IMR-90 (cell line): Measurements from ENCODE around the gene IL17REL. TPM values are rescaled to one million over a fixed set of nuclear protein-coding genes. Genes with fewer than 3 reads are reported as not detected.

Experiments used
- ATAC-seq: fragments of 200-7000 bp; cut with Tn5 transposase; 2 replicates; pipeline ENCODE4 v1.9.1; 2020; ENCODE audit warnings: low read depth, mild to moderate bottlenecking, moderate library complexity
- BruUV-seq: library from RNA; stranded (reverse); fragments of 400-500 nt; replicated peaks from 2 replicates; lab custom pipeline; 2021; lab: Mats Ljungman, UMichigan
- CTCF ChIA-PET: fragments of 300-600 bp; formaldehyde crosslinking; extraction: SDS; loops from one replicate; lab custom pipeline; 2021; ENCODE audit warnings: antibody characterized with exemption; lab: Yijun Ruan, JAX
- POLR2A ChIA-PET: fragments of 300-600 bp; sonication (Branson Sonifier 250); formaldehyde crosslinking; loops from one replicate; lab custom pipeline; 2022; ENCODE audit warnings: antibody characterized with exemption; ENCODE audit not compliant: unreplicated experiment; lab: Charles Lee
- DNase-seq: peaks from one replicate; pipeline ENCODE4 v3.0.0; 2013
- H2AFZ ChIP-seq: replicated peaks from 2 replicates; pipeline ENCODE3; 2013; ENCODE audit warnings: low read length, mild to moderate bottlenecking; ENCODE audit not compliant: poor library complexity
- H2AK5ac ChIP-seq: 2 replicates; pipeline ENCODE4 v1.6.1; 2013; ENCODE audit warnings: low read depth, low read length, inconsistent platforms
- H2AK9ac ChIP-seq: replicated peaks from 2 replicates; pipeline ENCODE3; 2013; ENCODE audit warnings: mild to moderate bottlenecking, low read depth, low read length, moderate library complexity; ENCODE audit not compliant: poor library complexity
- H2BK120ac ChIP-seq: 2 replicates; pipeline ENCODE4 v1.6.1; 2013; ENCODE audit warnings: low read depth, low read length, inconsistent platforms
- H2BK15ac ChIP-seq: 3 replicates; pipeline ENCODE4 v1.6.1; 2013; ENCODE audit warnings: low read depth, low read length, inconsistent platforms
- H2BK20ac ChIP-seq: 2 replicates; pipeline ENCODE4 v1.6.1; 2013; ENCODE audit warnings: low read depth, mild to moderate bottlenecking, inconsistent platforms, low read length, moderate library complexity
- H2BK5ac ChIP-seq: 2 replicates; pipeline ENCODE4 v1.6.1; 2013; ENCODE audit warnings: mild to moderate bottlenecking, low read depth, low read length, inconsistent platforms; ENCODE audit not compliant: poor library complexity, severe bottlenecking
- H3K14ac ChIP-seq: replicated peaks from 2 replicates; pipeline ENCODE4 v1.6.1; 2013; ENCODE audit warnings: low read depth, low read length, inconsistent platforms
- H3K18ac ChIP-seq: 2 replicates; pipeline ENCODE4 v1.6.1; 2013; ENCODE audit warnings: low read depth, low read length, control low read depth
- H3K23ac ChIP-seq: 2 replicates; pipeline ENCODE4 v1.6.1; 2013; ENCODE audit warnings: low read depth, low read length, inconsistent platforms
- H3K27ac ChIP-seq: 2 replicates; pipeline ENCODE4 v1.5.1; 2013; ENCODE audit warnings: mild to moderate bottlenecking, control low read depth, low read length; ENCODE audit not compliant: insufficient read depth
- H3K27me3 ChIP-seq: 2 replicates; pipeline ENCODE4 v1.6.1; 2013; ENCODE audit warnings: low read length; ENCODE audit not compliant: control insufficient read depth, insufficient read depth
- H3K36me3 ChIP-seq: 2 replicates; pipeline ENCODE4 v1.6.1; 2013; ENCODE audit warnings: low read length, mixed read lengths; ENCODE audit not compliant: control insufficient read depth, insufficient read depth
- H3K4ac ChIP-seq: 2 replicates; pipeline ENCODE4 v1.6.1; 2013; ENCODE audit warnings: low read depth, low read length, inconsistent platforms
- H3K4me1 ChIP-seq: 2 replicates; pipeline ENCODE4 v1.6.1; 2013; ENCODE audit warnings: low read length, mixed read lengths; ENCODE audit not compliant: control insufficient read depth, insufficient read depth
- H3K4me2 ChIP-seq: 2 replicates; pipeline ENCODE4 v1.6.1; 2013; ENCODE audit warnings: low read depth, mild to moderate bottlenecking, control low read depth, low read length, moderate library complexity
- H3K4me3 ChIP-seq: 2 replicates; pipeline ENCODE4 v1.5.1; 2013; ENCODE audit warnings: low read depth, mild to moderate bottlenecking, control low read depth, low read length, moderate library complexity; ENCODE audit not compliant: insufficient read depth
- H3K56ac ChIP-seq: 2 replicates; pipeline ENCODE4 v1.6.1; 2013; ENCODE audit warnings: low read length, inconsistent platforms; ENCODE audit not compliant: insufficient read depth; ENCODE audit errors: extremely low read depth
- H3K79me1 ChIP-seq, 2 experiments: 2 replicates each; pipeline ENCODE4 v1.6.1; 2013; ENCODE audit warnings: low read length in 2 of 2, inconsistent platforms in 1 of 2, low read depth in 1 of 2
- H3K9ac ChIP-seq: 2 replicates; pipeline ENCODE4 v1.6.1; 2013; ENCODE audit warnings: low read depth, low read length, control low read depth
- H3K9me1 ChIP-seq: 2 replicates; pipeline ENCODE4 v1.6.1; 2013; ENCODE audit warnings: low read length, inconsistent platforms; ENCODE audit not compliant: insufficient read depth
- H3K9me3 ChIP-seq: 2 replicates; pipeline ENCODE4 v1.6.1; 2013; ENCODE audit warnings: low read length; ENCODE audit not compliant: control insufficient read depth, insufficient read depth
- H4K20me1 ChIP-seq: 2 replicates; pipeline ENCODE4 v1.6.1; 2013; ENCODE audit warnings: low read length, inconsistent platforms; ENCODE audit not compliant: insufficient read depth
- H4K5ac ChIP-seq: 2 replicates; pipeline ENCODE4 v1.6.1; 2013; ENCODE audit warnings: mild to moderate bottlenecking, low read depth, low read length, control low read depth
- H4K8ac ChIP-seq, 2 experiments: 2 replicates each; pipeline ENCODE4 v1.6.1; 2013; ENCODE audit warnings: low read depth in 2 of 2, low read length in 2 of 2, control low read depth in 1 of 2, inconsistent platforms in 1 of 2
- H4K91ac ChIP-seq: 2 replicates; pipeline ENCODE4 v1.6.1; 2013; ENCODE audit warnings: low read depth, low read length, inconsistent platforms; ENCODE audit not compliant: insufficient read depth
- BHLHE40 ChIP-seq: fragments of 150-350 bp; IDR thresholded peaks from 2 replicates; pipeline ENCODE4 v1.6.1; 2016; ENCODE audit warnings: mild to moderate bottlenecking, low read depth, low read length
- CEBPB ChIP-seq: IDR thresholded peaks from 2 replicates; pipeline ENCODE4 v1.6.1; 2012; ENCODE audit warnings: low read depth, low read length, improper control_type of control experiment
- CHD1 ChIP-seq: IDR thresholded peaks from 2 replicates; pipeline ENCODE4 v1.6.1; 2012; ENCODE audit warnings: low read depth, low read length, improper control_type of control experiment
- FOS ChIP-seq: fragments of 150-350 bp; IDR thresholded peaks from 2 replicates; pipeline ENCODE4 v1.6.1; 2016; ENCODE audit warnings: low read depth, low read length
- MAFK ChIP-seq: IDR thresholded peaks from 2 replicates; pipeline ENCODE4 v1.6.1; 2012; ENCODE audit warnings: low read depth, low read length, improper control_type of control experiment
- MAZ ChIP-seq: IDR thresholded peaks from 2 replicates; pipeline ENCODE4 v1.6.1; 2012; ENCODE audit warnings: low read depth, mild to moderate bottlenecking, low read length, improper control_type of control experiment, moderate library complexity, borderline replicate concordance
- MXI1 ChIP-seq: IDR thresholded peaks from 2 replicates; pipeline ENCODE4 v1.6.1; 2012; ENCODE audit warnings: low read depth, mild to moderate bottlenecking, low read length, moderate library complexity, borderline replicate concordance
- NFE2L2 ChIP-seq: fragments of 150-350 bp; IDR thresholded peaks from 2 replicates; pipeline ENCODE4 v1.6.1; 2016; ENCODE audit warnings: low read depth, mild to moderate bottlenecking, low read length
- POLR2A ChIP-seq: IDR thresholded peaks from 2 replicates; pipeline ENCODE4 v1.6.1; 2012; ENCODE audit warnings: mild to moderate bottlenecking, low read depth, low read length
- RAD21 ChIP-seq: IDR thresholded peaks from 2 replicates; pipeline ENCODE4 v1.6.1; 2012; ENCODE audit warnings: low read length, improper control_type of control experiment
- RCOR1 ChIP-seq: IDR thresholded peaks from 2 replicates; pipeline ENCODE4 v1.6.1; 2012; ENCODE audit warnings: mild to moderate bottlenecking, low read length, improper control_type of control experiment; ENCODE audit not compliant: insufficient replicate concordance
- RFX5 ChIP-seq: IDR thresholded peaks from 2 replicates; pipeline ENCODE4 v1.8.0; 2012; ENCODE audit warnings: low read depth, mild to moderate bottlenecking, low read length, moderate library complexity
- SMC3 ChIP-seq: fragments of 150-350 bp; IDR thresholded peaks from 2 replicates; pipeline ENCODE4 v1.6.1; 2016; ENCODE audit warnings: low read depth, mild to moderate bottlenecking, antibody characterized with exemption, low read length, moderate library complexity
- WGBS, 2 experiments: methylation state at CpG; one replicate each; pipeline versions ENCODE4 v1.1.5 to v1.1.7; 2013; ENCODE audit warnings: missing lambda C conversion rate in 2 of 2; ENCODE audit not compliant: insufficient read length in 1 of 2; ENCODE audit errors: extremely low coverage in 2 of 2; 5-methylcytosine and 5-hydroxymethylcytosine counted together
- dilution Hi-C: fragments of 300-500 bp; cut with HindIII; formaldehyde crosslinking; loops from one replicate; pipeline ENCODE4 v1.14.3; 2018; ENCODE audit warnings: low sequenced_read_pairs; ENCODE audit not compliant: unreplicated experiment
- in situ Hi-C: fragments of 300-500 bp; cut with MboI; formaldehyde crosslinking; loops from 3 replicates; pipeline ENCODE4 v1.14.3; 2019; ENCODE audit warnings: low sequenced_read_pairs, inconsistent platforms, mixed read lengths
- intact Hi-C: fragments of 100-400 bp; cut with micrococcal nuclease; formaldehyde crosslinking; loops from 2 replicates; pipeline ENCODE4 v1.10.0; 2022
- polyA plus RNA-seq, 3 experiments: library from polyadenylated mRNA; depleted of rRNA; stranded (reverse); fragments of >200 nt; gene quantifications; 2 replicates each; pipeline ENCODE4 v1.2.3, GENCODE V29; 2012; ENCODE audit warnings: low replicate concordance in 1 of 3
- total RNA-seq: library from RNA; depleted of rRNA; stranded (reverse); fragments of >200 nt; gene quantifications from 2 replicates; pipeline ENCODE4 v1.2.3, GENCODE V29; 2012
- TF ChIP-seq, protein P1 (sequence below): fragments of 150-350 bp; IDR thresholded peaks from 2 replicates; pipeline ENCODE4 v1.6.1; 2017; ENCODE audit warnings: mild to moderate bottlenecking, antibody characterized with exemption, low read length, low read depth
- TF ChIP-seq, protein P2 (sequence below): fragments of 150-350 bp; IDR thresholded peaks from 2 replicates; pipeline ENCODE4 v1.6.1; 2016; ENCODE audit warnings: low read depth, mild to moderate bottlenecking, low read length, moderate library complexity, borderline replicate concordance
- TF ChIP-seq, protein P3 (sequence below): conservative IDR thresholded peaks from 2 replicates; pipeline ENCODE4 v1.5.1; 2012; ENCODE audit warnings: mild to moderate bottlenecking, low read depth, low read length, improper control_type of control experiment

IL17REL gene
- total and polyA plus RNA-seq, 2 of the 4 experiments (the other 2 are of a cell fraction): not detected

DNA sequence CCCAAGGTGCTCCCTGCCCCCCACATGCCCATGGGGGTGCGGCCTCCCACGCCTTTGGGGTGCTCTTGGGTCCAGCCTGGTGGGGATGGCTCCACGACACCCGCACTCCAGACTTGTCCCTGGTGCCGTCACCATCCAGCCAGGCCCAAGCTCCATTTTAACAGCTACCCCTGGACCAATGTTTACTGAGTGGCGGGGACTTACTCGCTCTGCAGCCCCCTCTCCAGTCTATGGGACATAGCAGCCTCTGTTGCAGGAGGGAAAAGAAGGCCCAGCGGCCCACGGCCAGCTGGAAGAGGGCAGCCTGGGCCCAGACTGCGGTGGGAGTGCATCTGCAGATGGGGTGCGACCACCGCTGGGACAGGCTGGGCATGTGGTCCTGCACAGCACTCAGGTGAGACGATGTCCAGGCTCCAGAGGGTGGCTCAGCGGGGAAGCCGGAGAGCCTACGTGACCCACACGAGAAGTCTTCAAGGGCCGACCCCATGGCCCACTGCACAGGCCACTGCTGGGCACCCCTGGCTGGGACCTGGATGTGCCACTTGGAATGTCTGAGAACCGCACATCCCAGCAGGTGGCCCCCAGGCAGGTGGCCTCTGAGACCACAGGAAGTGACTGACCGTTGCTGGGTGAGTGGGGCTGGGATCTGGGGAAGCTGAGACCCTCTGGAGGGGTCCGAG is 18.1 kb downstream of the IL17REL start:
- ATAC-seq (no peak), DNase-seq (no peak)
- TF ChIP-seq, protein P1, sequence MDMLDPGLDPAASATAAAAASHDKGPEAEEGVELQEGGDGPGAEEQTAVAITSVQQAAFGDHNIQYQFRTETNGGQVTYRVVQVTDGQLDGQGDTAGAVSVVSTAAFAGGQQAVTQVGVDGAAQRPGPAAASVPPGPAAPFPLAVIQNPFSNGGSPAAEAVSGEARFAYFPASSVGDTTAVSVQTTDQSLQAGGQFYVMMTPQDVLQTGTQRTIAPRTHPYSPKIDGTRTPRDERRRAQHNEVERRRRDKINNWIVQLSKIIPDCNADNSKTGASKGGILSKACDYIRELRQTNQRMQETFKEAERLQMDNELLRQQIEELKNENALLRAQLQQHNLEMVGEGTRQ: no peak
- no peak for TF ChIP-seq MAZ
- TF ChIP-seq MXI1: no peak
- TF ChIP-seq, protein P2, sequence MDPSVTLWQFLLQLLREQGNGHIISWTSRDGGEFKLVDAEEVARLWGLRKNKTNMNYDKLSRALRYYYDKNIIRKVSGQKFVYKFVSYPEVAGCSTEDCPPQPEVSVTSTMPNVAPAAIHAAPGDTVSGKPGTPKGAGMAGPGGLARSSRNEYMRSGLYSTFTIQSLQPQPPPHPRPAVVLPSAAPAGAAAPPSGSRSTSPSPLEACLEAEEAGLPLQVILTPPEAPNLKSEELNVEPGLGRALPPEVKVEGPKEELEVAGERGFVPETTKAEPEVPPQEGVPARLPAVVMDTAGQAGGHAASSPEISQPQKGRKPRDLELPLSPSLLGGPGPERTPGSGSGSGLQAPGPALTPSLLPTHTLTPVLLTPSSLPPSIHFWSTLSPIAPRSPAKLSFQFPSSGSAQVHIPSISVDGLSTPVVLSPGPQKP: no peak
- TF ChIP-seq CEBPB: no peak
- TF ChIP-seq NFE2L2: no peak
- no peak for TF ChIP-seq FOS
- no peak for TF ChIP-seq RCOR1
- TF ChIP-seq SMC3: no peak
- no peak for TF ChIP-seq BHLHE40
- TF ChIP-seq RFX5: no peak
- TF ChIP-seq CHD1: no peak
- TF ChIP-seq POLR2A: no peak
- no peak for TF ChIP-seq RAD21
- no peak for TF ChIP-seq MAFK
- TF ChIP-seq, protein P3, sequence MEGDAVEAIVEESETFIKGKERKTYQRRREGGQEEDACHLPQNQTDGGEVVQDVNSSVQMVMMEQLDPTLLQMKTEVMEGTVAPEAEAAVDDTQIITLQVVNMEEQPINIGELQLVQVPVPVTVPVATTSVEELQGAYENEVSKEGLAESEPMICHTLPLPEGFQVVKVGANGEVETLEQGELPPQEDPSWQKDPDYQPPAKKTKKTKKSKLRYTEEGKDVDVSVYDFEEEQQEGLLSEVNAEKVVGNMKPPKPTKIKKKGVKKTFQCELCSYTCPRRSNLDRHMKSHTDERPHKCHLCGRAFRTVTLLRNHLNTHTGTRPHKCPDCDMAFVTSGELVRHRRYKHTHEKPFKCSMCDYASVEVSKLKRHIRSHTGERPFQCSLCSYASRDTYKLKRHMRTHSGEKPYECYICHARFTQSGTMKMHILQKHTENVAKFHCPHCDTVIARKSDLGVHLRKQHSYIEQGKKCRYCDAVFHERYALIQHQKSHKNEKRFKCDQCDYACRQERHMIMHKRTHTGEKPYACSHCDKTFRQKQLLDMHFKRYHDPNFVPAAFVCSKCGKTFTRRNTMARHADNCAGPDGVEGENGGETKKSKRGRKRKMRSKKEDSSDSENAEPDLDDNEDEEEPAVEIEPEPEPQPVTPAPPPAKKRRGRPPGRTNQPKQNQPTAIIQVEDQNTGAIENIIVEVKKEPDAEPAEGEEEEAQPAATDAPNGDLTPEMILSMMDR: no peak
- Histone ChIP-seq H3K18ac (no peak overlapping the region), H3K23ac (no peak overlapping the region), H3K9me3 (peaks cover 14% of the 10 kb centered on the region), H4K5ac (no peak overlapping the region), H3K27ac (no peak overlapping the region), H2BK5ac (no peak overlapping the region), H2AFZ (no peak overlapping the region), H2BK120ac (no peak overlapping the region), H3K56ac (no peak overlapping the region), H3K4me2 (no peak overlapping the region), H3K4me3 (no peak overlapping the region), H2AK5ac (no peak overlapping the region), H4K91ac (no peak overlapping the region), H3K9me1 (peaks cover 4% of the 10 kb centered on the region; the same call in 1 of the 2 replicates), H4K8ac (no peak overlapping the region), H2AK9ac (no peak overlapping the region), H3K9ac (no peak overlapping the region), H2BK20ac (no peak overlapping the region), H4K20me1 (no peaks in the 10 kb centered on the region), H3K14ac (no peak overlapping the region), H3K4ac (no peak overlapping the region), H2BK15ac (no peak overlapping the region), H3K79me1 (no peaks in the 10 kb centered on the region), H3K36me3 (no peaks in the 10 kb centered on the region), H3K4me1 (peaks cover 2% of the 10 kb centered on the region; the same call in 1 of the 2 replicates), H3K27me3 (peaks cover 3% of the 10 kb centered on the region; the same call in 1 of the 2 replicates)
- in situ Hi-C loops: no loop called here
- intact Hi-C loops: no loop called here
- CTCF ChIA-PET: no interaction called here
- dilution Hi-C loops: no loop called here
- BruUV-seq: no TSS peak
- whole genome bisulfite sequencing, 2 experiments: 80% methylated on average over 12 of the region's 21 CpGs; no CpG with 5 or more reads in 1 of the 2 experiments
- POLR2A ChIA-PET: no interaction called here
